Measurements from ENCODE around the gene OR8K5.

OR8K5 gene

DNA sequence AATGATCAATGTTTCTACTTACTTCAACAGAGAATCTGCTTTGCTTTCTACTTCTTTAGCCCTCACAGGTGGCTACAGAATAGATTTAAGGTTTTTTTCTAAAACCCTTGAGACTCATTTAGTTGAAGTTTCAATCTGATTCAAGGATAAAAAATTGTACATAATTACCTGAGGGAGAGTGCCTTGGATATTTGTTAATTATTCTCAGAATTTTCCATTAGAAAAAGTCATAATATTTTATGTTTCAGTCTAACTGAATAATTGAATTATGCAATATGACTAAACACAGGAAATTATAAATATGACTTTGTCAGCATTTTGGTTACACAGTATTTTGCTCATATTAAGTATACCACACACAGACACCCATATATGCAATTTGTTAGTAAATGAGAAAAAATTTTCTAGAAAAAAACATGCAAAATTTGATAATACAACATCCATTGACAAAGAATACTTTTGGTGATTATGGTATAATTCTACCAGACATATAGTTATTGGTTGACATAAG, 19.9 kb downstream of the OR8K5 start, which contains the start of gene OR8J3:
OR8J3 (minus strand) TSS at position 51 of the 511 bp plus-strand sequence. CDS start 2,483 bp downstream, outside the sequence.
- no peak within 1 kb of the TSS for H3K27ac ChIP-seq
- in situ Hi-C loops (cut with HindIII; ENCODE audit: low pct_ligation_motif_present, low sequenced_read_pairs) = no loop called here
- H3K27me3 ChIP-seq (replicated peaks) = no peaks in the 10 kb centered on the region
- DNase-seq = no peak
- TF ChIP-seq, protein P1, sequence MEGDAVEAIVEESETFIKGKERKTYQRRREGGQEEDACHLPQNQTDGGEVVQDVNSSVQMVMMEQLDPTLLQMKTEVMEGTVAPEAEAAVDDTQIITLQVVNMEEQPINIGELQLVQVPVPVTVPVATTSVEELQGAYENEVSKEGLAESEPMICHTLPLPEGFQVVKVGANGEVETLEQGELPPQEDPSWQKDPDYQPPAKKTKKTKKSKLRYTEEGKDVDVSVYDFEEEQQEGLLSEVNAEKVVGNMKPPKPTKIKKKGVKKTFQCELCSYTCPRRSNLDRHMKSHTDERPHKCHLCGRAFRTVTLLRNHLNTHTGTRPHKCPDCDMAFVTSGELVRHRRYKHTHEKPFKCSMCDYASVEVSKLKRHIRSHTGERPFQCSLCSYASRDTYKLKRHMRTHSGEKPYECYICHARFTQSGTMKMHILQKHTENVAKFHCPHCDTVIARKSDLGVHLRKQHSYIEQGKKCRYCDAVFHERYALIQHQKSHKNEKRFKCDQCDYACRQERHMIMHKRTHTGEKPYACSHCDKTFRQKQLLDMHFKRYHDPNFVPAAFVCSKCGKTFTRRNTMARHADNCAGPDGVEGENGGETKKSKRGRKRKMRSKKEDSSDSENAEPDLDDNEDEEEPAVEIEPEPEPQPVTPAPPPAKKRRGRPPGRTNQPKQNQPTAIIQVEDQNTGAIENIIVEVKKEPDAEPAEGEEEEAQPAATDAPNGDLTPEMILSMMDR (IDR thresholded peaks at IDR 0.05; ENCODE audit: low read depth, low read length, missing control alignments) = no peak
- no peak within 1 kb of the TSS for H3K4me3 ChIP-seq (ENCODE audit: low read depth, low read length)
- H3K36me3 ChIP-seq (replicated peaks) = no peaks in the 10 kb centered on the region

DNA sequence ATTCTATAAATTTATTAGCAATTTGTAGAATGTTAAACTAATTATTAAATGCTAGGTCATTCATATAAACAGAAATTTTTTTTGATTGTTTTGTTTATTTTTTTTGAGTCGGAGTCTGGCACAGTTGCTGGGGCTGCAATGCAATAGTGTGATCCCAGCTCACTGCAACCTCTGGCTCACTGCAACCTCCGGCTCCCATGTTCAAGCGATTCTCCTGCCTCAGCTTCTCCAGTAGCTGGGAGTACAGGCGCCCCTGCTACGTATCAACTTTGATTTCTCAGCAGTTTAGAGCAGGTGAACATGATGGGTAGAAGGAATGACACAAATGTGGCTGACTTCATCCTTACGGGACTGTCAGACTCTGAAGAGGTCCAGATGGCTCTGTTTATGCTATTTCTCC, 38.0 kb downstream of the OR8K5 start, which contains the start of gene OR8H3:
OR8H3 (plus strand) TSS at position 301 of the 400 bp plus-strand sequence; CDS start at position 301, 0 bp downstream.
- DNase-seq = no peak
- Histone ChIP-seq H3K27me3 (replicated peaks) (no peaks in the 10 kb centered on the region), H3K36me3 (replicated peaks) (no peaks in the 10 kb centered on the region), H3K27ac (no peak within 1 kb of the TSS), H3K4me3 (ENCODE audit: low read depth, low read length) (no peak within 1 kb of the TSS)
- in situ Hi-C loops (cut with HindIII; ENCODE audit: low pct_ligation_motif_present, low sequenced_read_pairs) = no loop called here
- TF ChIP-seq, protein P1 (IDR thresholded peaks at IDR 0.05; ENCODE audit: low read depth, low read length, missing control alignments) = no peak

Measured in brain microvascular endothelial cell (primary cell).